Hepatocyte (in vitro differentiated cells): ENCODE data around the gene FGD4.

Source experiments
- CTCF ChIP-seq: fragments of 200-600 bp; sonication (generic); IDR thresholded peaks from 2 replicates; pipeline ENCODE4 v1.5.1; 2016; ENCODE audit warnings: antibody characterized with exemption, mild to moderate bottlenecking; ENCODE audit not compliant: poor library complexity
- EZH2 ChIP-seq: fragments of 200-600 bp; sonication (generic); IDR thresholded peaks from 2 replicates; pipeline ENCODE4 v1.6.1; 2016; ENCODE audit warnings: antibody characterized with exemption, mild to moderate bottlenecking, borderline replicate concordance

GRCh38 chr12:32558903-32559302 lies 159.5 kb downstream of the FGD4 start:
- TF ChIP-seq CTCF: no peak
- TF ChIP-seq EZH2: no peak
